PC-3 (cell line): ENCODE results near the gene CD40.

Experiments used
- EZH2 ChIP-seq: fragments of 300-600 bp; sonication (generic); IDR thresholded peaks from one replicate; pipeline ENCODE4 v1.6.1; 2017; ENCODE audit warnings: antibody characterized with exemption, mild to moderate bottlenecking, low read length; ENCODE audit not compliant: unreplicated experiment
- TF ChIP-seq, protein P1 (sequence below): fragments of 300-600 bp; sonication (generic); conservative IDR thresholded peaks from 2 replicates; pipeline ENCODE4 v1.5.1; 2017; ENCODE audit warnings: antibody characterized with exemption, low read depth, mild to moderate bottlenecking, low read length

DNA sequence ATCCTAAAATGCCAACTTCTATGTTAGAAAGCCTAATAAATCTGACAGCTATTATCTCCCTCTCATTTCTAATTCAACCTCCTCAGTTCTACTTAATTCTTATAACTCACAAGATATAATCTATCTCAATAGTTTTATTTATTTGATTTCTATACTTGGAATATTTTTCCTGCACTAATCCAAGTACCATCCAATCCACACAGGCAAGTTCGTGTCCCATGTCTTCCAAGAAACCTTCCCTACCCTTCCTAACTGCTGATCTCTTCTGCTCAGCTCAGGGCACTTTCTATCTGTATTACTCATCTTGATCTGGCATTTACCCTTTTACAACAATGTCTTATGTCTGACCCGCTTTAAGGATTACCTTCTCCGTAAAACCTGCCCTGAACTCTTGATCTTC is 46.5 kb upstream of the CD40 start:
- TF ChIP-seq, protein P1, sequence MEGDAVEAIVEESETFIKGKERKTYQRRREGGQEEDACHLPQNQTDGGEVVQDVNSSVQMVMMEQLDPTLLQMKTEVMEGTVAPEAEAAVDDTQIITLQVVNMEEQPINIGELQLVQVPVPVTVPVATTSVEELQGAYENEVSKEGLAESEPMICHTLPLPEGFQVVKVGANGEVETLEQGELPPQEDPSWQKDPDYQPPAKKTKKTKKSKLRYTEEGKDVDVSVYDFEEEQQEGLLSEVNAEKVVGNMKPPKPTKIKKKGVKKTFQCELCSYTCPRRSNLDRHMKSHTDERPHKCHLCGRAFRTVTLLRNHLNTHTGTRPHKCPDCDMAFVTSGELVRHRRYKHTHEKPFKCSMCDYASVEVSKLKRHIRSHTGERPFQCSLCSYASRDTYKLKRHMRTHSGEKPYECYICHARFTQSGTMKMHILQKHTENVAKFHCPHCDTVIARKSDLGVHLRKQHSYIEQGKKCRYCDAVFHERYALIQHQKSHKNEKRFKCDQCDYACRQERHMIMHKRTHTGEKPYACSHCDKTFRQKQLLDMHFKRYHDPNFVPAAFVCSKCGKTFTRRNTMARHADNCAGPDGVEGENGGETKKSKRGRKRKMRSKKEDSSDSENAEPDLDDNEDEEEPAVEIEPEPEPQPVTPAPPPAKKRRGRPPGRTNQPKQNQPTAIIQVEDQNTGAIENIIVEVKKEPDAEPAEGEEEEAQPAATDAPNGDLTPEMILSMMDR = no peak
- TF ChIP-seq EZH2 = no peak
